OCI-LY7 (cell line): Measurements from ENCODE around the gene ZNF638. TPM values are rescaled to one million over a fixed set of nuclear protein-coding genes. Genes with fewer than 3 reads are reported as not detected.
A peak's percentile ranks its signal among the peaks of the same experiment; 100 is the strongest.

ENCODE experiments used
- BruUV-seq: library from RNA; stranded (reverse); fragments of 400-500 nt; replicated peaks from 2 replicates; lab custom pipeline; 2021; lab: Mats Ljungman, UMichigan
- CTCF ChIA-PET: fragments of 300-600 bp; sonication (Branson Sonifier 250); formaldehyde crosslinking; loops from one replicate; lab custom pipeline; 2022; ENCODE audit warnings: antibody characterized with exemption; ENCODE audit not compliant: unreplicated experiment; lab: Charles Lee
- POLR2A ChIA-PET: fragments of 300-600 bp; sonication (Branson Sonifier 250); formaldehyde crosslinking; loops from one replicate; lab custom pipeline; 2022; ENCODE audit warnings: antibody characterized with exemption; lab: Charles Lee
- DNase-seq: peaks from one replicate; pipeline ENCODE4 v3.0.0-alpha.2; 2015; ENCODE audit warnings: low spot score
- H2AFZ ChIP-seq: fragments of 200-600 bp; sonication (generic), shearing (Covaris generic); 2 replicates; pipeline ENCODE4 v1.6.1; 2014; ENCODE audit warnings: mild to moderate bottlenecking, antibody characterized with exemption, low read length, moderate library complexity
- H3K27ac ChIP-seq: fragments of 200-600 bp; sonication (generic); 2 replicates; pipeline ENCODE4 v1.5.1; 2014; ENCODE audit warnings: mixed run types, low read depth, mild to moderate bottlenecking, moderate library complexity, low read length, inconsistent platforms; ENCODE audit not compliant: poor library complexity, severe bottlenecking
- H3K36me3 ChIP-seq: fragments of 200-600 bp; sonication (generic); 2 replicates; pipeline ENCODE4 v1.6.1; 2014; ENCODE audit warnings: mild to moderate bottlenecking, antibody characterized with exemption, low read length, moderate library complexity, mixed read lengths; ENCODE audit not compliant: insufficient read depth
- H3K4me1 ChIP-seq: fragments of 200-600 bp; sonication (generic); 2 replicates; pipeline ENCODE4 v1.5.1; 2014; ENCODE audit warnings: mild to moderate bottlenecking, low read length; ENCODE audit not compliant: insufficient read depth, poor library complexity, severe bottlenecking
- H3K4me2 ChIP-seq: fragments of 200-600 bp; sonication (generic); 2 replicates; pipeline ENCODE4 v1.6.1; 2014; ENCODE audit warnings: mild to moderate bottlenecking, low read length
- H3K4me3 ChIP-seq: fragments of 200-600 bp; sonication (generic); 2 replicates; pipeline ENCODE4 v1.5.1; 2014; ENCODE audit warnings: mild to moderate bottlenecking, low read depth, low read length; ENCODE audit not compliant: poor library complexity, severe bottlenecking
- H3K79me2 ChIP-seq: fragments of 200-600 bp; sonication (generic); 2 replicates; pipeline ENCODE4 v1.6.1; 2016; ENCODE audit warnings: low read depth, mild to moderate bottlenecking, low read length, moderate library complexity, mixed read lengths; ENCODE audit not compliant: insufficient read depth
- H3K9me2 ChIP-seq: fragments of 200-600 bp; sonication (generic); 2 replicates; pipeline ENCODE4 v1.6.1; 2016; ENCODE audit warnings: mild to moderate bottlenecking, low read length, mixed read lengths; ENCODE audit not compliant: insufficient read depth
- H3K9me3 ChIP-seq: fragments of 200-600 bp; sonication (generic); 2 replicates; pipeline ENCODE4 v1.6.1; 2014; ENCODE audit warnings: mild to moderate bottlenecking, mixed run types, low read length, mixed read lengths
- H4K20me1 ChIP-seq: fragments of 200-600 bp; sonication (generic); 2 replicates; pipeline ENCODE4 v1.6.1; 2014; ENCODE audit warnings: mild to moderate bottlenecking, antibody characterized with exemption, low read length, moderate library complexity, mixed read lengths; ENCODE audit not compliant: insufficient read depth
- EZH2phosphoT487 ChIP-seq: fragments of 200-600 bp; sonication (generic); IDR thresholded peaks from 2 replicates; pipeline ENCODE4 v1.6.1; 2018; ENCODE audit warnings: low read depth, borderline replicate concordance, mild to moderate bottlenecking, mixed run types, antibody characterized with exemption, low read length, moderate library complexity, mixed read lengths
- intact Hi-C: fragments of 100-400 bp; cut with micrococcal nuclease; formaldehyde crosslinking; loops from one replicate; pipeline ENCODE4 v1.10.0; 2022; ENCODE audit not compliant: unreplicated experiment
- total RNA-seq, 2 experiments: library from RNA; depleted of rRNA in 1 of 2; stranded (reverse); fragments of >200 nt in 1 of 2; shearing (Covaris generic) in 1 of 2; gene quantifications; 2 replicates each; pipeline ENCODE4 v1.2.3, GENCODE V29; 2014 to 2022
- TF ChIP-seq, protein P1 (sequence below): fragments of 200-600 bp; sonication (generic); conservative IDR thresholded peaks from 2 replicates; pipeline ENCODE4 v1.5.1; 2014; ENCODE audit warnings: mild to moderate bottlenecking, antibody characterized with exemption, low read length, moderate library complexity, mixed read lengths

Gene ZNF638
- total RNA-seq, 2 experiments from 2014 or later: 114 to 138 TPM

DNA sequence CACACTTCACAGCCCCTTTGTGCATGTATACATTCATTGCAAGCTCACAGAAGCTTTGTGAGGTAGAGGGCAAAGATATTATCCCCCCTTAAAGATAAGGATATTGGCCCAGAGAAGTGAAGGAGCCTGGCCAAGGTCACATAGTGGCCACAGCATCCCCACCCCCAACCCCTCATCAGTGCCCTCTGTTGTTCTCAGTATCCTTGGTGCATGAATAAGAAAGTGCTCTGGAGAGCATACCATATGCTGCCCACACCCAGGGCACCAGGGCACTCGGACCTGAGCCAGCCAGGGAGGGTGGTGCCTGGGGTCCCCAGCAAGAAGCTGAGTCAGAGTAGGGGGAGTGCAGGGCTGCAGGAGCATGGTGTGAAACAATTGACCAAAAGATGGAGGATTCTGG lies 125.0 kb downstream of the ZNF638 start:
- BruUV-seq: no TSS peak
- no peaks in the 10 kb centered on the region for H3K36me3 ChIP-seq
- TF ChIP-seq, protein P1, sequence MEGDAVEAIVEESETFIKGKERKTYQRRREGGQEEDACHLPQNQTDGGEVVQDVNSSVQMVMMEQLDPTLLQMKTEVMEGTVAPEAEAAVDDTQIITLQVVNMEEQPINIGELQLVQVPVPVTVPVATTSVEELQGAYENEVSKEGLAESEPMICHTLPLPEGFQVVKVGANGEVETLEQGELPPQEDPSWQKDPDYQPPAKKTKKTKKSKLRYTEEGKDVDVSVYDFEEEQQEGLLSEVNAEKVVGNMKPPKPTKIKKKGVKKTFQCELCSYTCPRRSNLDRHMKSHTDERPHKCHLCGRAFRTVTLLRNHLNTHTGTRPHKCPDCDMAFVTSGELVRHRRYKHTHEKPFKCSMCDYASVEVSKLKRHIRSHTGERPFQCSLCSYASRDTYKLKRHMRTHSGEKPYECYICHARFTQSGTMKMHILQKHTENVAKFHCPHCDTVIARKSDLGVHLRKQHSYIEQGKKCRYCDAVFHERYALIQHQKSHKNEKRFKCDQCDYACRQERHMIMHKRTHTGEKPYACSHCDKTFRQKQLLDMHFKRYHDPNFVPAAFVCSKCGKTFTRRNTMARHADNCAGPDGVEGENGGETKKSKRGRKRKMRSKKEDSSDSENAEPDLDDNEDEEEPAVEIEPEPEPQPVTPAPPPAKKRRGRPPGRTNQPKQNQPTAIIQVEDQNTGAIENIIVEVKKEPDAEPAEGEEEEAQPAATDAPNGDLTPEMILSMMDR: no peak
- no peak for TF ChIP-seq EZH2phosphoT487
- H3K4me3 ChIP-seq: no peak overlapping the region
- ChIA-PET CTCF (no interaction called here), POLR2A (interaction anchor here (0.9 kb wide), 1 partner anchor 9 kb away, joined by 3 read pairs; no protein-coding TSS in a partner anchor)
- DNase-seq: no peak
- H3K9me3 ChIP-seq: 0 out of 2 replicates have a peak, but pooled peaks cover 3% of the 10 kb centered on the region
- no peak overlapping the region for H3K4me2 ChIP-seq
- peak overlapping the region; percentile 59; the same call in 1 of the 2 replicates for H2AFZ ChIP-seq
- no peaks in the 10 kb centered on the region for H4K20me1 ChIP-seq
- no peaks in the 10 kb centered on the region for H3K9me2 ChIP-seq
- peaks cover 10% of the 10 kb centered on the region for H3K4me1 ChIP-seq
- intact Hi-C loops: no loop called here
- no peaks in the 10 kb centered on the region for H3K79me2 ChIP-seq
- no peak overlapping the region for H3K27ac ChIP-seq

- H3K27ac ChIP-seq: no peak overlapping the region
- H3K4me1 ChIP-seq: peaks cover 10% of the 10 kb centered on the region
- H3K79me2 ChIP-seq: no peaks in the 10 kb centered on the region
- intact Hi-C loops: no loop called here
- TF ChIP-seq, protein P1: no peak
- H3K4me2 ChIP-seq: no peak overlapping the region
- ChIA-PET POLR2A (interaction anchor here (0.9 to 1.2 kb wide), 2 partner anchors 10 to 38 kb away, joined by 3 read pairs; no protein-coding TSS in a partner anchor), CTCF (no interaction called here)
- 0 out of 2 replicates have a peak, but pooled peaks cover 3% of the 10 kb centered on the region for H3K9me3 ChIP-seq
- no peaks in the 10 kb centered on the region for H3K36me3 ChIP-seq
- H3K9me2 ChIP-seq: no peaks in the 10 kb centered on the region
- no peak overlapping the region for H3K4me3 ChIP-seq
- BruUV-seq: no TSS peak
- no peak overlapping the region for H2AFZ ChIP-seq
- DNase-seq: no peak
- no peaks in the 10 kb centered on the region for H4K20me1 ChIP-seq
Observed at GRCh38 chr2:71457123-71457915, 125.7 kb downstream of the ZNF638 start.

DNA sequence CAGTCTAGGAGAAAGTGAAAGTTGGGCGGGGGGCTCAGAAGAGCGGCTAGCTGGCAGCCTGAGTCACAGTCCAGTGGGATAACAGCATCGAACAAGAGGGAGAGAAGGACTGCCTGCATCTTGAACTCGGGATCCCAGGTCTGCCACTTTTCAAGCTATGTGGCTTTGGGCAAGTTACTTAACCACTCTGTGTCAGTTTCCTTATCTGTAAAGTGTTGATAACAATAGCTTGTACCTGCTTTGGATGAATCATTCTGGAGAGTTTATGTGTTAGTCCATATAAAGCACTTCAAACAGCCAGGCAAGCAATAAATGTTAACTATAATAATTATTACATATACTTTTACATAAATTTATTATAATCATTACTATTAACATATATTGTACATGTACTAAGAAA lies 126.3 kb downstream of the ZNF638 start:
- CTCF ChIA-PET: no interaction called here
- POLR2A ChIA-PET: interaction anchor here (1.2 kb wide), 1 partner anchor 38 kb away, joined by 3 read pairs; no protein-coding TSS in a partner anchor
- H2AFZ ChIP-seq: no peak overlapping the region
- no peaks in the 10 kb centered on the region for H3K36me3 ChIP-seq
- no peak overlapping the region for H3K27ac ChIP-seq
- BruUV-seq: no TSS peak
- peaks cover 10% of the 10 kb centered on the region for H3K4me1 ChIP-seq
- no peak overlapping the region for H3K4me3 ChIP-seq
- H3K79me2 ChIP-seq: no peaks in the 10 kb centered on the region
- DNase-seq: no peak
- no peak overlapping the region for H3K4me2 ChIP-seq
- intact Hi-C loops: no loop called here
- H3K9me3 ChIP-seq: 0 out of 2 replicates have a peak, but pooled peaks cover 3% of the 10 kb centered on the region
- H3K9me2 ChIP-seq: no peaks in the 10 kb centered on the region
- TF ChIP-seq, protein P1: no peak
- no peak for TF ChIP-seq EZH2phosphoT487
- no peaks in the 10 kb centered on the region for H4K20me1 ChIP-seq
